Inferior parietal cortex (tissue), 1 donor: Measurements from ENCODE around the gene MAST4.
"Not testable (repeated sequence)": the region's sequence is repeated elsewhere in the genome, so short reads cannot be mapped to it uniquely, and the experiment has no call there.

Source experiments
- DNase-seq: peaks from one replicate; pipeline ENCODE4 v3.0.0-alpha.2; 2016; ENCODE audit errors: extremely low spot score

MAST4 gene

GRCh38 chr5:67123819-67124218 lies 527.6 kb downstream of the MAST4 start:
- no peak for DNase-seq

GRCh38 chr5:67124556-67124955 lies 528.4 kb downstream of the MAST4 start:
- no peak for DNase-seq

- DNase-seq = not testable (repeated sequence)
Observed at GRCh38 chr5:67127347-67127895, 531.2 kb downstream of the MAST4 start.

GRCh38 chr5:67129768-67130167 lies 533.6 kb downstream of the MAST4 start:
- no peak for DNase-seq

- no peak for DNase-seq
Observed at GRCh38 chr5:67133217-67133616, 537.0 kb downstream of the MAST4 start.

- DNase-seq = no peak
Observed at GRCh38 chr5:67133776-67134175, 537.6 kb downstream of the MAST4 start.

- DNase-seq = no peak
Observed at GRCh38 chr5:67135381-67135984, 539.3 kb downstream of the MAST4 start.

GRCh38 chr5:67139030-67139429 lies 542.8 kb downstream of the MAST4 start:
- DNase-seq = no peak

GRCh38 chr5:67140413-67140812 lies 544.2 kb downstream of the MAST4 start:
- no peak for DNase-seq

GRCh38 chr5:67141644-67142043 lies 545.5 kb downstream of the MAST4 start:
- DNase-seq = no peak

GRCh38 chr5:67142816-67143215 lies 546.6 kb downstream of the MAST4 start:
- no peak for DNase-seq

- no peak for DNase-seq
Observed at GRCh38 chr5:67143549-67143948, 547.4 kb downstream of the MAST4 start.

GRCh38 chr5:67144183-67144639 lies 548.0 kb downstream of the MAST4 start:
- no peak for DNase-seq

- no peak for DNase-seq
Observed at GRCh38 chr5:67146574-67146973, 550.4 kb downstream of the MAST4 start.

- DNase-seq = no peak
Observed at GRCh38 chr5:67146981-67147380, 550.8 kb downstream of the MAST4 start.

- no peak for DNase-seq
Observed at GRCh38 chr5:67147760-67148159, 551.6 kb downstream of the MAST4 start.

GRCh38 chr5:67149057-67149950 lies 553.1 kb downstream of the MAST4 start:
- no peak for DNase-seq

- peak; percentile 61 for DNase-seq
Observed at GRCh38 chr5:67149951-67150523, 553.8 kb downstream of the MAST4 start.

GRCh38 chr5:67152400-67152799 lies 556.2 kb downstream of the MAST4 start:
- no peak for DNase-seq

- no peak for DNase-seq
Observed at GRCh38 chr5:67153292-67153691, 557.1 kb downstream of the MAST4 start.

GRCh38 chr5:67154556-67155206 lies 558.5 kb downstream of the MAST4 start:
- no peak for DNase-seq
